Measurements from ENCODE around the gene ZNF839.

GRCh38 chr14:102304611-102305506, 14.7 kb upstream of the ZNF839 start, which contains the start of gene MOK:
- TF ChIP-seq CTCF (IDR thresholded peaks at IDR 0.05; ENCODE audit: poor library complexity) (no peak), EZH2 (IDR thresholded peaks at IDR 0.05; ENCODE audit: borderline replicate concordance) (no peak)
